HepG2 (cell line): ENCODE data around the gene CSNK2B. TPM values are rescaled to one million over a fixed set of nuclear protein-coding genes. Genes with fewer than 3 reads are reported as not detected.

Experiments
- NAIF1 ChIP-seq: sonication (generic); formaldehyde crosslinking; IDR thresholded peaks from 2 replicates; pipeline ENCODE4 v1.5.0; 2020; ENCODE audit warnings: mild to moderate bottlenecking, missing genetic modification reagents, borderline replicate concordance
- NFYC ChIP-seq: IDR thresholded peaks from 2 replicates; pipeline ENCODE4 v1.6.1; 2016; ENCODE audit warnings: missing genetic modification reagents, missing compliant biosample characterization
- PCBP1 ChIP-seq: fragments of 200-400 bp; formaldehyde crosslinking; IDR thresholded peaks from 2 replicates; pipeline ENCODE4 v1.6.1; 2017; ENCODE audit warnings: mild to moderate bottlenecking, low read depth, low read length, borderline replicate concordance
- SP2 ChIP-seq: sonication (generic); formaldehyde crosslinking; IDR thresholded peaks from 2 replicates; pipeline ENCODE4 v1.5.1; 2020; ENCODE audit warnings: mild to moderate bottlenecking, missing genetic modification reagents
- TBX2 ChIP-seq: sonication (generic); formaldehyde crosslinking; IDR thresholded peaks from 2 replicates; pipeline ENCODE4 v1.5.0; 2020; ENCODE audit warnings: missing genetic modification reagents, mild to moderate bottlenecking, borderline replicate concordance
- TRAFD1 ChIP-seq: sonication (generic); formaldehyde crosslinking; IDR thresholded peaks from 2 replicates; pipeline ENCODE4 v1.5.1; 2020; ENCODE audit warnings: missing genetic modification reagents, mild to moderate bottlenecking, borderline replicate concordance
- ZFP36 ChIP-seq: fragments of 150-350 bp; IDR thresholded peaks from 2 replicates; pipeline ENCODE4 v1.6.1; 2018; ENCODE audit warnings: borderline replicate concordance, low read length, low read depth; ENCODE audit not compliant: partially characterized antibody
- ZNF10 ChIP-seq: sonication (generic); formaldehyde crosslinking; IDR thresholded peaks from 2 replicates; pipeline ENCODE4 v1.4.0; 2020; ENCODE audit warnings: mild to moderate bottlenecking, low read depth, missing genetic modification reagents, borderline replicate concordance
- ZNF230 ChIP-seq: sonication (generic); formaldehyde crosslinking; IDR thresholded peaks from 2 replicates; pipeline ENCODE4 v1.4.0; 2020; ENCODE audit warnings: mild to moderate bottlenecking, missing genetic modification reagents
- ZNF280D ChIP-seq: sonication (generic); formaldehyde crosslinking; IDR thresholded peaks from 2 replicates; pipeline ENCODE4 v1.5.1; 2020; ENCODE audit warnings: mild to moderate bottlenecking, missing genetic modification reagents
- ZNF44 ChIP-seq: sonication (generic); formaldehyde crosslinking; IDR thresholded peaks from 2 replicates; pipeline ENCODE4 v1.5.1; 2020; ENCODE audit warnings: mild to moderate bottlenecking, missing genetic modification reagents
- ZNF660 ChIP-seq: sonication (generic); formaldehyde crosslinking; IDR thresholded peaks from 2 replicates; pipeline ENCODE4 v1.5.1; 2020; ENCODE audit warnings: mild to moderate bottlenecking, low read depth, missing genetic modification reagents, borderline replicate concordance
- polyA plus RNA-seq, 8 experiments: library from polyadenylated mRNA; depleted of rRNA in 3 of 8; stranded (reverse) in 7 of 8; unstranded in 1 of 8; fragments of >200 nt; fragmentation: Illumina TruSeq in 4 of 8; extraction: Trizol in 4 of 8; gene quantifications; 2 replicates each; pipeline versions ENCODE4 v1.2.1 to v1.2.3, GENCODE V29; 2011 to 2016; ENCODE audit warnings: low read depth in 4 of 8, missing spikeins in 1 of 8, mixed read lengths in 1 of 8; ENCODE audit not compliant: insufficient read depth in 1 of 8
- total RNA-seq, 5 experiments: library from RNA; depleted of rRNA; stranded (reverse); fragments of >200 nt; fragmentation: Illumina TruSeq; extraction: Trizol; gene quantifications; 2 replicates each; pipeline ENCODE4 v1.2.3, GENCODE V29; 2016; ENCODE audit warnings: low read depth in 1 of 5
- TF ChIP-seq, protein P1 (sequence below): sonication (generic); formaldehyde crosslinking; IDR thresholded peaks from 2 replicates; pipeline ENCODE4 v1.5.0; 2020; ENCODE audit warnings: mild to moderate bottlenecking, missing genetic modification reagents, borderline replicate concordance
- TF ChIP-seq, protein P2 (sequence below): IDR thresholded peaks from 2 replicates; pipeline ENCODE4 v1.6.1; 2016; ENCODE audit warnings: mild to moderate bottlenecking, missing biosample characterization, missing genetic modification reagents
- TF ChIP-seq, protein P3 (sequence below): sonication (generic); formaldehyde crosslinking; IDR thresholded peaks from 2 replicates; pipeline ENCODE4 v1.4.0; 2020; ENCODE audit warnings: mild to moderate bottlenecking, low read depth, missing genetic modification reagents
- TF ChIP-seq, protein P4 (sequence below): sonication (generic); formaldehyde crosslinking; conservative IDR thresholded peaks from 2 replicates; pipeline ENCODE4 v1.8.0; 2022; ENCODE audit warnings: missing genetic modification reagents

Gene CSNK2B
- total and polyA plus RNA-seq, 2 of the 13 experiments (the other 11 are each of a cell fraction or from before 2014, with no cell fraction given), result 111 to 296 TPM

- TF ChIP-seq, protein P1, sequence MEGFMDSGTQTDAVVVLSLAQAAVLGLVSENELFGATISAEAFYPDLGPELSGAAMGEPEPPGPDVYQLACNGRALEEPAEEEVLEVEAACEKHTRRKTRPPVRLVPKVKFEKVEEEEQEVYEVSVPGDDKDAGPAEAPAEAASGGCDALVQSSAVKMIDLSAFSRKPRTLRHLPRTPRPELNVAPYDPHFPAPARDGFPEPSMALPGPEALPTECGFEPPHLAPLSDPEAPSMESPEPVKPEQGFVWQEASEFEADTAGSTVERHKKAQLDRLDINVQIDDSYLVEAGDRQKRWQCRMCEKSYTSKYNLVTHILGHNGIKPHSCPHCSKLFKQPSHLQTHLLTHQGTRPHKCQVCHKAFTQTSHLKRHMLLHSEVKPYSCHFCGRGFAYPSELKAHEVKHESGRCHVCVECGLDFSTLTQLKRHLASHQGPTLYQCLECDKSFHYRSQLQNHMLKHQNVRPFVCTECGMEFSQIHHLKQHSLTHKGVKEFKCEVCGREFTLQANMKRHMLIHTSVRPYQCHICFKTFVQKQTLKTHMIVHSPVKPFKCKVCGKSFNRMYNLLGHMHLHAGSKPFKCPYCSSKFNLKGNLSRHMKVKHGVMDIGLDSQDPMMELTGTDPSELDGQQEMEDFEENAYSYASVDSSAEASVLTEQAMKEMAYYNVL (CRISPR knock-in tag), result no peak
- no peak for TF ChIP-seq ZNF10 (CRISPR knock-in tag)
- TF ChIP-seq, protein P2, sequence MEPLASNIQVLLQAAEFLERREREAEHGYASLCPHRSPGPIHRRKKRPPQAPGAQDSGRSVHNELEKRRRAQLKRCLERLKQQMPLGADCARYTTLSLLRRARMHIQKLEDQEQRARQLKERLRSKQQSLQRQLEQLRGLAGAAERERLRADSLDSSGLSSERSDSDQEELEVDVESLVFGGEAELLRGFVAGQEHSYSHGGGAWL, result no peak
- TF ChIP-seq TBX2 (CRISPR knock-in tag), result no peak
- TF ChIP-seq TRAFD1, result no peak
- TF ChIP-seq, protein P3, sequence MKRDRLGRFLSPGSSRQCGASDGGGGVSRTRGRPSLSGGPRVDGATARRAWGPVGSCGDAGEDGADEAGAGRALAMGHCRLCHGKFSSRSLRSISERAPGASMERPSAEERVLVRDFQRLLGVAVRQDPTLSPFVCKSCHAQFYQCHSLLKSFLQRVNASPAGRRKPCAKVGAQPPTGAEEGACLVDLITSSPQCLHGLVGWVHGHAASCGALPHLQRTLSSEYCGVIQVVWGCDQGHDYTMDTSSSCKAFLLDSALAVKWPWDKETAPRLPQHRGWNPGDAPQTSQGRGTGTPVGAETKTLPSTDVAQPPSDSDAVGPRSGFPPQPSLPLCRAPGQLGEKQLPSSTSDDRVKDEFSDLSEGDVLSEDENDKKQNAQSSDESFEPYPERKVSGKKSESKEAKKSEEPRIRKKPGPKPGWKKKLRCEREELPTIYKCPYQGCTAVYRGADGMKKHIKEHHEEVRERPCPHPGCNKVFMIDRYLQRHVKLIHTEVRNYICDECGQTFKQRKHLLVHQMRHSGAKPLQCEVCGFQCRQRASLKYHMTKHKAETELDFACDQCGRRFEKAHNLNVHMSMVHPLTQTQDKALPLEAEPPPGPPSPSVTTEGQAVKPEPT (CRISPR knock-in tag), result no peak
- TF ChIP-seq ZNF660 (CRISPR knock-in tag), result no peak
- no peak for TF ChIP-seq ZFP36
- TF ChIP-seq, protein P4, sequence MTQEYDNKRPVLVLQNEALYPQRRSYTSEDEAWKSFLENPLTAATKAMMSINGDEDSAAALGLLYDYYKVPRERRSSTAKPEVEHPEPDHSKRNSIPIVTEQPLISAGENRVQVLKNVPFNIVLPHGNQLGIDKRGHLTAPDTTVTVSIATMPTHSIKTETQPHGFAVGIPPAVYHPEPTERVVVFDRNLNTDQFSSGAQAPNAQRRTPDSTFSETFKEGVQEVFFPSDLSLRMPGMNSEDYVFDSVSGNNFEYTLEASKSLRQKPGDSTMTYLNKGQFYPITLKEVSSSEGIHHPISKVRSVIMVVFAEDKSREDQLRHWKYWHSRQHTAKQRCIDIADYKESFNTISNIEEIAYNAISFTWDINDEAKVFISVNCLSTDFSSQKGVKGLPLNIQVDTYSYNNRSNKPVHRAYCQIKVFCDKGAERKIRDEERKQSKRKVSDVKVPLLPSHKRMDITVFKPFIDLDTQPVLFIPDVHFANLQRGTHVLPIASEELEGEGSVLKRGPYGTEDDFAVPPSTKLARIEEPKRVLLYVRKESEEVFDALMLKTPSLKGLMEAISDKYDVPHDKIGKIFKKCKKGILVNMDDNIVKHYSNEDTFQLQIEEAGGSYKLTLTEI, result no peak
- TF ChIP-seq PCBP1, result no peak
- TF ChIP-seq ZNF44, result 0 out of 2 replicates have a peak, but pooled peaks have one; percentile 35
- TF ChIP-seq SP2, result no peak
- no peak; the same call in 1 of the 2 replicates for TF ChIP-seq ZNF230 (CRISPR knock-in tag)
- no peak for TF ChIP-seq NFYC (CRISPR knock-in tag)
- TF ChIP-seq NAIF1, result no peak
- TF ChIP-seq ZNF280D (CRISPR knock-in tag), result no peak
Observed at GRCh38 chr6:31680226-31681134, 14.6 kb downstream of the CSNK2B start, which contains the start of gene LY6G5C (continued).
